NCI-H82 treated with DMSO at 0.1 percent for 48 hours (cell line): ENCODE measurements around the gene ANP32E.
"Not testable (repeated sequence)": the region's sequence is repeated elsewhere in the genome, so short reads cannot be mapped to it uniquely, and the experiment has no call there.

Experiments
- DNase-seq: peaks from one replicate; lab custom pipeline; 2025; ENCODE audit not compliant: unreplicated experiment; lab: John Stamatoyannopoulos, UW

Gene ANP32E

GRCh38 chr1:150257624-150258585, 22.0 kb upstream of the ANP32E start, which contains the start of gene CA14:
TSS of gene CA14 (plus strand) at chr1:150257774. CDS start at chr1:150258129, 355 bp downstream.
- no peak for DNase-seq

- no peak for DNase-seq
Observed at GRCh38 chr1:150256554-150257341, 20.8 kb upstream of the ANP32E start.

- no peak for DNase-seq
Observed at GRCh38 chr1:150256198-150256553, 20.3 kb upstream of the ANP32E start.

- DNase-seq = no peak
Observed at GRCh38 chr1:150249936-150250335, 14.0 kb upstream of the ANP32E start.

GRCh38 chr1:150243003-150243402, 7.1 kb upstream of the ANP32E start:
- no peak for DNase-seq

GRCh38 chr1:150237746-150238145, 1.8 kb upstream of the ANP32E start:
- DNase-seq = no peak

GRCh38 chr1:150237176-150237575, 1.3 kb upstream of the ANP32E start:
- DNase-seq = not testable (repeated sequence)

GRCh38 chr1:150236614-150237100, 745 bp upstream of the ANP32E start:
- DNase-seq = no peak

- no peak for DNase-seq
Observed at GRCh38 chr1:150235294-150235851, 539 bp downstream of the ANP32E start.

GRCh38 chr1:150234566-150235293, 1.2 kb downstream of the ANP32E start:
- peak; percentile 41 for DNase-seq

GRCh38 chr1:150234309-150234565, 1.7 kb downstream of the ANP32E start:
- DNase-seq = no peak

- DNase-seq = no peak
Observed at GRCh38 chr1:150233359-150234308, 2.3 kb downstream of the ANP32E start.

GRCh38 chr1:150232921-150233320, 3.0 kb downstream of the ANP32E start:
- DNase-seq = not testable (repeated sequence)

- DNase-seq = not testable (repeated sequence)
Observed at GRCh38 chr1:150228246-150228645, 7.7 kb downstream of the ANP32E start.

GRCh38 chr1:150227228-150227627, 8.7 kb downstream of the ANP32E start:
- no peak for DNase-seq

GRCh38 chr1:150226486-150226885, 9.4 kb downstream of the ANP32E start:
- DNase-seq = no peak

- DNase-seq = no peak
Observed at GRCh38 chr1:150225546-150225945, 10.4 kb downstream of the ANP32E start.

GRCh38 chr1:150224983-150225382, 10.9 kb downstream of the ANP32E start:
- no peak for DNase-seq

GRCh38 chr1:150221552-150221951, 14.4 kb downstream of the ANP32E start:
- no peak for DNase-seq

GRCh38 chr1:150215855-150216254, 20.1 kb downstream of the ANP32E start:
- DNase-seq = not testable (repeated sequence)
